Measurements from ENCODE around the gene B3GNT9. TPM values are rescaled to one million over a fixed set of nuclear protein-coding genes. Genes with fewer than 3 reads are reported as not detected.

The B3GNT9 gene
- total RNA-seq, 1 experiment from 2014 or later, result 6.8 TPM

DNA sequence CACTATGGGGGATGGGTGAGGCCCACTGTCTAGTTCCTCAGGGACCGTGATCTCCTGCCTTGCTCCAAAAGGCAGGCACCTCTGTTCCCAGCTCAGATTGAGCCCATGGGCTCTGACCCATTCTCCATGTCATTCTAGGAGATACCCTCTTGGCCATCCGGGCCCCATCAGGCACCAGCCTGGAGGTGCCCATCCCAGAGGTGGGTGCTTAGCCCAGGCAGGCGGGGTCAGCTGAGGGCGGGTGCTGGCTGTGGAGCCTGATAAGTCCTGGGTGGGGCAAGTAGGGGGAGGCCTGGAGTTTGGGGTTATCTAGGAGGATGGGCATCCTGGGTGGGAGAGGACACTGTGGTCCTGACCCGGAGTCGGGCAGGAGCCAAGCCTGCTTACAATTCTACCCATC is 43.5 kb upstream of the B3GNT9 start:
- no peak for TF ChIP-seq CTCF (IDR thresholded peaks at IDR 0.05; ENCODE audit: unreplicated experiment)
- Mint-ChIP-seq H3K9me3 (ENCODE audit: low read depth, unreplicated experiment) (no peaks in the 10 kb centered on the region), H3K4me1 (ENCODE audit: low read depth, unreplicated experiment) (peaks cover 47% of the 10 kb centered on the region), H3K27ac (ENCODE audit: unreplicated experiment) (peak overlapping the region; percentile 74), H3K4me3 (ENCODE audit: low read depth, unreplicated experiment) (peak overlapping the region; percentile 87), H3K36me3 (ENCODE audit: insufficient read depth, unreplicated experiment) (peaks cover 78% of the 10 kb centered on the region), H3K27me3 (ENCODE audit: unreplicated experiment) (no peaks in the 10 kb centered on the region)
- DNase-seq, result no peak
- intact Hi-C loops (cut with micrococcal nuclease; ENCODE audit: unreplicated experiment), result no loop called here
- CTCF ChIA-PET, result no interaction called here
- no TSS peak for BruUV-seq (replicated peaks)

GRCh38 chr16:67193536-67193935 is 42.7 kb upstream of the B3GNT9 start:
- H3K36me3 Mint-ChIP-seq (ENCODE audit: insufficient read depth, unreplicated experiment), result peaks cover 70% of the 10 kb centered on the region
- intact Hi-C loops (cut with micrococcal nuclease; ENCODE audit: unreplicated experiment), result no loop called here
- DNase-seq, result no peak
- CTCF ChIA-PET, result no interaction called here
- peaks cover 44% of the 10 kb centered on the region for H3K4me1 Mint-ChIP-seq (ENCODE audit: low read depth, unreplicated experiment)
- BruUV-seq (replicated peaks), result no TSS peak
- no peak for TF ChIP-seq CTCF (IDR thresholded peaks at IDR 0.05; ENCODE audit: unreplicated experiment)
- no peaks in the 10 kb centered on the region for H3K27me3 Mint-ChIP-seq (ENCODE audit: unreplicated experiment)
- H3K4me3 Mint-ChIP-seq (ENCODE audit: low read depth, unreplicated experiment), result peak overlapping the region; percentile 87
- no peaks in the 10 kb centered on the region for H3K9me3 Mint-ChIP-seq (ENCODE audit: low read depth, unreplicated experiment)
- H3K27ac Mint-ChIP-seq (ENCODE audit: unreplicated experiment), result peak overlapping the region; percentile 74

DNA sequence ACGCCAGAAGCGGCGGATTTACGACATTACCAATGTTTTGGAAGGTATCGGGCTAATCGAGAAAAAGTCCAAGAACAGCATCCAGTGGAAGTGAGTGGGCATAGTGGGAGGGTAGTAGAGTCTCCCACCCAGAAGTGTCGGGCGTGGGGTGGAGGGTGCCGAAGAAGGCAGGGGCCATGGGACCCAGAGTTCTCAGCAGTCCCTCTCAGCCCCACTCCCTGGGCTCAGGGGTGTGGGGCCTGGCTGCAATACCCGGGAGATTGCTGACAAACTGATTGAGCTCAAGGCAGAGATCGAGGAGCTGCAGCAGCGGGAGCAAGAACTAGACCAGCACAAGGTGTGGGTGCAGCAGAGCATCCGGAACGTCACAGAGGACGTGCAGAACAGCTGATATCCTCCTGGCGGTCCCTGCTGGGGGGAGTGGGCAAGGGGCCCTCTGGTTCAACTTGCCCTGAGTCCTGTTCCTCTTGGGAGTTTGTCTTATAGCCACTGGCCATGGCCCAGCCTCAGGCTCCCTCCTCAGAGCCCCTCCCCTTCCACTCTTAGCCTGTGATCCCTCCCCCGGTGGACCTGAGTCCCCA is 42.1 kb upstream of the B3GNT9 start:
- Mint-ChIP-seq H3K27ac (ENCODE audit: unreplicated experiment) (peak overlapping the region; percentile 74), H3K4me1 (ENCODE audit: low read depth, unreplicated experiment) (peaks cover 38% of the 10 kb centered on the region), H3K36me3 (ENCODE audit: insufficient read depth, unreplicated experiment) (peaks cover 64% of the 10 kb centered on the region), H3K4me3 (ENCODE audit: low read depth, unreplicated experiment) (peak overlapping the region; percentile 87), H3K9me3 (ENCODE audit: low read depth, unreplicated experiment) (no peaks in the 10 kb centered on the region), H3K27me3 (ENCODE audit: unreplicated experiment) (no peaks in the 10 kb centered on the region)
- DNase-seq, result no peak
- intact Hi-C loops (cut with micrococcal nuclease; ENCODE audit: unreplicated experiment), result no loop called here
- no TSS peak for BruUV-seq (replicated peaks)
- TF ChIP-seq CTCF (IDR thresholded peaks at IDR 0.05; ENCODE audit: unreplicated experiment), result no peak
- CTCF ChIA-PET, result interaction anchor here (0.6 to 0.7 kb wide), 2 partner anchors 15 to 239 kb away, joined by 3 to 7 read pairs; no protein-coding TSS in a partner anchor

DNA sequence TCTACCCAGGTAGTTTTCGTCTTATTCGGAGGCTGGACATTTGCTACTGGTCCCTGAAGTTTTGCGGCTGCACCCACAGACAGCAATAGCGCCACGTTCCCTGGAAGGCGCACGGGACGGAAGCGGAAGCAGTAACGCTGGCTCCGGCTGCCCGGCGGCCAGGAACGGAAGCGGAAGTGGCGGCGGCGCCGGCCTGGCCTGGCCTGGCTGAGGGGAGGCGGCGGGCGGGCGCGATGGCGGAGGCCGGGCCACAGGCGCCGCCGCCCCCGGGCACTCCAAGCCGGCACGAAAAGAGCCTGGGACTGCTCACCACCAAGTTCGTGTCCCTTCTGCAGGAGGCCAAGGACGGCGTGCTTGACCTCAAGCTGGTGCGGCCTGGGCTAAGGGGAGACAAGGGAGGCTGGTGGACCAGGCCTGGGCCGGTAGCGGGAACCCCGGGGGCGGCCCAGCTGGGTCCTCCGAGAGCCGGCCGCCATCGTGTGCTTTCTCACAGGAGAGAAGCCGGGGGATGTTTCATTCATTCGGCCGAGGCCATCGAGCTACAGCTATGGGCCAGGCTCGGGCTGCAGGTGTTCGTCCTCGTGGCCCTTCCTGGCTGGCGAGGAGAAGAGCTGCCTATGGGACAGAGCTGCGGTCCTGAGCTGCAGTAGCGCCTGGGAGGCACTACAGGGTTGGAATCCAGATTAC is 41.3 kb upstream of the B3GNT9 start, which contains the start of gene E2F4:
Gene E2F4, plus strand, starts transcription at position 161 of the 687 bp plus-strand sequence. Its CDS starts 73 bp downstream, at position 234.
- CTCF ChIA-PET, result interaction anchor here (0.6 to 0.7 kb wide), 3 partner anchors 14 to 238 kb away, joined by 3 to 7 read pairs (median 7); no protein-coding TSS in a partner anchor
- BruUV-seq (replicated peaks), result TSS peak; percentile 50
- peaks cover 37% of the 10 kb centered on the region for H3K4me1 Mint-ChIP-seq (ENCODE audit: low read depth, unreplicated experiment)
- H3K9me3 Mint-ChIP-seq (ENCODE audit: low read depth, unreplicated experiment), result no peaks in the 10 kb centered on the region
- intact Hi-C loops (cut with micrococcal nuclease; ENCODE audit: unreplicated experiment), result no loop called here
- H3K36me3 Mint-ChIP-seq (ENCODE audit: insufficient read depth, unreplicated experiment), result peaks cover 59% of the 10 kb centered on the region
- no peaks in the 10 kb centered on the region for H3K27me3 Mint-ChIP-seq (ENCODE audit: unreplicated experiment)
- peak within 1 kb of the TSS; percentile 87 for H3K4me3 Mint-ChIP-seq (ENCODE audit: low read depth, unreplicated experiment)
- peak within 1 kb of the TSS; percentile 82 for H3K27ac Mint-ChIP-seq (ENCODE audit: unreplicated experiment)
- no peak for TF ChIP-seq CTCF (IDR thresholded peaks at IDR 0.05; ENCODE audit: unreplicated experiment)
- DNase-seq, result peak; percentile 95

All from Calu3 (cell line).